Fibroblast of skin of left quadriceps (primary cell): ENCODE results near the gene UBE2V1.
"Not testable (repeated sequence)": the region's sequence is repeated elsewhere in the genome, so short reads cannot be mapped to it uniquely, and the experiment has no call there.

Experiments used
- DNase-seq, 2 experiments: peaks; one replicate each; pipeline ENCODE4 v3.0.0-alpha.2; 2013; ENCODE audit warnings: low read depth in 2 of 2

Gene UBE2V1

DNA sequence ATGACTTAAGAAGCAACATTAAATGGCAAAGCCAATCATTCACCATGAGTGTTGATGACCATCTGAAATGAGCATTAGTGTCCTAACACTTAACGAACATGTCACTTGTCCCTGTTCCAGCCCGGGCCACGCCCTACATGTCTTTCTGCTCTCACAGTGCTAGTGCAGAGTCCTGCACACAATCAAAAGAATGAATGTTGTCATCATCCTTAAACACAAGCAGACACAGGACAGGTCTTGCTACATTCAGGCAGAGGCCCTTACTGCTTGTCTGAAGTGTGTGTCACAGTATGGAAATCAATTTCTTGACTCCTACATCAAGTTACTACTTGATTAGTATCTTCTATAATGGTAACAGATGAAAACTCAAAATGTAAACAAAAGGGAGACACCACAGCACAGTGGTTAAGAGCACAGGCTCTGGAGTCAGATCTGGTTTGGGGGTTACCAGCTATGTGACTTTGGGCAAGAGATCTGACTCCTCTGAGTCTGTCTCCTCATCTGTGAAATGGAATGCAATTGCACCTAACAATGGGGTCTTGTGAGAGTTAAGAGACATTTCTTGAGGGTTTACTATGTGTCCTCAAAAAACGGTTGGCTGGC lies 17.4 kb downstream of the UBE2V1 start:
- no peak for DNase-seq

DNA sequence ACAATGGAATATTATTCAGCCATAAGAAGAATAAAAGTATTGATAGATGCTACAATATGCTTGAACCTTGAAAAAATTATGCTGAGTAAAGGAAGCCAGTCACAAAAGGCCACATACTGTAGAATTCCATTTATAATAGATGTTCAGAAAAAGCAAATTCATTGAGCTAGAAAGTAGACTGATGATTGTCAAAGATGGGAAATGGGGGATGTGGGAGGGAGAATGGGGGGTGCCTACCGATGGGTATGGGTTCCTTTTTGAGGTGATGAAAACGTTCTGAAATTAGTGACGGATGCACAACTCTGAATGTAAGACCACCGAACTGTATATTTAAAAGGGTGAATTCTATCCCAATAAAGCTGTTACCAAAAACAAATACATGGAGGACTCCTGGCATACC lies 18.4 kb downstream of the UBE2V1 start:
- DNase-seq = no peak

DNA sequence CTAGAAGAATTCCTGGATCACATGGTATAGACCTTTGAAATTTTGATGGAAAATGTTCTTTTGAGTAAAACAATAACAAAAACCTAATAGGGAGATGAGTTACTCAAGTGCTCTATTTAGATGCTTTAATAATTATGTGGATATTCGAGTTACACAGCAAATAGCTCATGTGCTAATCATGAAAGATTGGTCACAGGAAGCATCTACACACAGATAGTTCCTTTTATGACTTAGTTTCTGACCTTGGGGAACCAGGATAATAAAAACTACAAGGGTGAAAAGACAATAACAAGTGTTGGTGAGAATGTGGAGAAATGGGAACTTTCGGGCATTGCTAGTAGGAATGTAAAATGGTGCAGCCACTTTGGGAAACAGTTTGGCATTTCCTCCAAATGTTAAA lies 19.7 kb downstream of the UBE2V1 start:
- DNase-seq = no peak

DNA sequence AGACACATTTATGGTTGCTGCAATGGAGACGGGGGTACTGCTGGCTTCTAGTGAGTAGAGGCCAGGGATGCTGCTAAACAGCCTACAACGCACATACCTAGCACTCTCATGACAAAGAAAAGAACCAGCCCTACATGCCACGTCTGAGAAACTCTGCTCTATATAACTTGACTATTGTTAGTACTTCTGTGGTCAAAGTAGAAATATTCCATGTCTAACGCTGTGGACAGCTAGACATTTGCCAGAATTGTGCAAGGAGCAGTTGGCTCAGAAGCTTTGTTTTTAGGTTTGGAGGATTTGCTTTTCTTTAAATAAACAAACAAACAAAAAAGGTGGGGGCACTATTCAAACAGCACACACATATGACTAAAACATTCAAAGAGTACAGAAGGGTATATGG lies 20.5 kb downstream of the UBE2V1 start:
- no peak for DNase-seq

DNA sequence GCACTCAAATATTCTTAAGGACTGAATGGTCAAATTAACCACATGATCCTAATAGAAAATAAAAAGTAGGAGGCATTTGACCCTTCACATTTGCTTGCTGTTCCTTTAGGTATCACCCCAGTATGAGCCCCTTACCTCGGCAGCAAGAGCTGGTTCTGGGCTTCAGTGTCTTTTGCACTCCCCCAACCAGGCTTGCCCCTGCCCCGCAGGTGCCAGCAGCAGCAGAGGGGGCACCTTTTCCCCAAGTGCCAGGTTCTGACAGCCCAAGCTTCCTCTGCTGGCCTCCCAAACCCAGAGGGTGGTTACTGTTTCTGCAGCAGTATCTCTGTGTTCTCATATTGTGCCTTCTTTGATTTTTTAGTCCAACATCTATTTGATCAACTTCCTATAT lies 23.2 kb downstream of the UBE2V1 start:
- DNase-seq = no peak

DNA sequence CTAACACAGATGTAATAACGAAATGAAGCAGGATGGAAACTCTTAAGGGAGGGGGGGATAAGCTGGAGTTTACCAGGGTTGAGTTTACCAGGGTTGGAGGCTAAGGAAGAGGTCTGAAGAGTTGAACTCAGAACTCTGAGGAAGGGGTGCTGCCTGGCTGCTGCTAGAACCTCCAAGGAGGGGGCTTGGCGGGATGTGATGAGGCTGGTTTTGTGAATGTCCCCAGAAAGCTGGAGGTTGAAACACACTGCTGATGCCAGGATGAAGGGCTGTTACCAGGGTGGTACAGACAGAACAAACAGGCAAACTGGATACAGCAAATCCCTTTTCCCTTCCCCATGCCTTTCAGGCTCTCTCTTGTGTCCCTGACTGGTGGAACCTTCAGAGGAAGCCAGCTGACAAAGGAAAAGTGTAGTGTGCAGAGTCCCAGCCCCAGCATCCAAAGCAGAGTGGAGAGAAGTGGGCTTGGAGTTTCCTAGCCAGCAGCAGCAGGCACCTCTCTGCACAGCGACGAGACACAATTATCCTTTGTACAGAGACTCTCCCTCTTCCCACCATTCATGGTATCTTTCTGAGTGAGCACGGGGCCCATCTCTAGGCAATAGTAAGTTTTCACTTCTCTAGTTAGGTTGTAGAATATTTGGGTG lies 23.7 kb downstream of the UBE2V1 start:
- DNase-seq = no peak

DNA sequence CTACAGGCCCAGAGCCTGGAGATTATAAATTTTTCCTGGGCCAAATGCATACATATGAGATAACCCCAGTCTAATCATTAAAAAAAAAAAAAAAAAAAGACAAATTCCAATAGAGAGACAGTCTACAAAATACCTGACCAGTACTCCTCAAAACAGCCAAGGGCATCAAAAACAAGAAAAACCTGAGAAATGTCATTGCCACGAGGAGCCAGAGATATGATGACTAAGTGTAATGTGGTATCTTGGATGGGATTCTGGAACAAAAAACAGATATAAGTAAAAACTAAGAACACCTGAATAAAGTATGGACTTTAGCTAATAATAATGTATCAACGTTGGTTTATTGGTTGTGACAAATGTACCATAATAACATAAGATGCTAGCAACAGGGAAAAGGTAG lies 24.9 kb downstream of the UBE2V1 start:
- DNase-seq = no peak

DNA sequence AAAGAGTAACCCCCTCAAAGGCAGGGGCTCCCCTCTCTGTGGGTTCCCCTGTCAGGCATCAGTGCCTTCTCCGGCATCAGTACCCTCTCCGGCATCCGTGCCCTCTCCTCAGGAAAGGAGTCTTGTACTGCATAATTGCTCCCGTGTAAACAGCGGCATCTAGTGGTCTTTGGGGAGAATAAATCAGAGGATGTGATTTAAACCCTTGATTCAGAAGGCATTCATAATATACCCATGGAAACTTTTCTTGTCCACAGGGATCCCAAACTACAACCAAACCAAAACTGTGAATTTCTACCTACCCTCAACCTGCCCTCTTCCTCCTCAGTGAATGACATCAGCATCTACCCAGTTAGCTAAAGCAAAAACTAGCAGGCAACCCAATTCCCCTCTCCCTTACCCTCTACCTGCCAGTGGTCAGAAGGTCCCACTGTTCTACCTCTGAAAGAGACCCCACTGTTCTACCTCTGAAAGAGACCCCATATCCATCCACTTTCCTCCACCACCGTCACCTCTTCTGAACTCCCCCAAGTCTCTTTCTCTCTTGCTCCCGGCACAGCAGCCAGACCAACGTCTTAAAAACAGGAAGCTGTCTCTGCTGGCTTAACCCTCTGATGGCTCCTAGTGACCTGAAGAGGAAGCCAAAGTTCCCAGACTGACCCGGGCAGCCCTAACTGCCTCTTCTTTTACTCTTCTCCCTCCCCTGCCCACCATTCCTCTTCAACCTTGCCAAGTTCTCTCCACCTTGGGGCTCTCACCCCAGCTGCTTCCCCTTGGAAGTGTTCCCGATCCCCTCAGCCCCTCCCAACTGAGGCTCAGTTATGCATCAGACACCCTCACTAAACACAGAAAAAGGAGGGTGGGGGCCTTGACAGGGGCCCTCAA lies 27.2 kb downstream of the UBE2V1 start:
- DNase-seq = peak; percentile 39 to 44

DNA sequence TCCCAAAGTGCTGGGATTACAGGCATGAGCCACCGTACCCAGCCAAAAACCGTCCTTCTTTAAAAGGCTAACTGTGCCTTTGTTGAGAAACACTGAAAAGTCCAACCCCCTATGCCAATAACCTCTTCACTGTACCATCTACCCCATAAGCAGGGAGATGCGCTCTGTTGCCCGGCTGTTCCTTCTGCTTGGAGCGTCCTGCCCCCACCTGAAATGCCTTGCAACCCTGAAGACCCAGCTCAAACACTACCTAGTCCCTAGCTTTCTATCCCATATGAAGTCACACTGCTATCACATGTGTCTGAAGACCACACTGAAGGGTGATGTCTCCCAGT lies 27.8 kb downstream of the UBE2V1 start:
- no peak for DNase-seq

DNA sequence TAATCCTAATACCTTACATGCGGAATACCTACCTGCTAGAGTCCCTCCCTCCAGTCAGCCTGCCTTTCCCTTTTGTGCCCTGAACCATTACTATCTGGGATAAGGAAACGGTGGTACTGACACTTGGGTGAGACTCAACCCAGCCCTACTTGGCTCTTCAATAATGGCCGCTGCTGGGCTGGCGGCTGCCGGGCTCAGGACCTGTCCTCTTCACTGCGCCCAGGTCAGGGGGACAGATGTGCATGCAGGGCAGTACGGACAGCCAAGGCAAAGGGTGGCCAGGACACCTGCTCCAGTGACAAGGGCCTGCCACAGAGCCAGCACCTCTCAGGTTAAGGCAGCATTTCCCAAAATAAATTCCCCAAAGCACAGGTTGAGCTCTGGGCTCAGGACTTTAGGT lies 29.9 kb downstream of the UBE2V1 start:
- no peak for DNase-seq

DNA sequence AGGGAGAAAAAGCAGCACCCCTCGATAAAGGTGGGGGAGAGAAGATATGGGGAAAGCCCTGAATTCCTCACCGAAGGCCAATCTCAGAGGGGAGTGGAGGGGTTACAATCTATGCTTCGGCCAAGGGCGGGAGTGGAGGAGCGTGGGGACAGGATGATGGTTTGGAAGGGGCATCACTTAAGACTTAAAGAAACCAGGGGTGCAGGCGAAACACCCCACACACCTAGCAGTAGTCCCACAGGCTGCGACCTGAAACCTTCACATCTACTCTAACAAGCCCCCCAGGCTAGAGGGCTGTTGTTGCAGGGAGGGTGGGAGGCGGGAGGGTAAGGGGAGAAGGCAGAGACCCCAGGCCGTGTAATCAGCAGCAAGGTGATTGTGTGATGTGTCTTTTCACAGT lies 30.9 kb downstream of the UBE2V1 start:
- not testable (repeated sequence) for DNase-seq

DNA sequence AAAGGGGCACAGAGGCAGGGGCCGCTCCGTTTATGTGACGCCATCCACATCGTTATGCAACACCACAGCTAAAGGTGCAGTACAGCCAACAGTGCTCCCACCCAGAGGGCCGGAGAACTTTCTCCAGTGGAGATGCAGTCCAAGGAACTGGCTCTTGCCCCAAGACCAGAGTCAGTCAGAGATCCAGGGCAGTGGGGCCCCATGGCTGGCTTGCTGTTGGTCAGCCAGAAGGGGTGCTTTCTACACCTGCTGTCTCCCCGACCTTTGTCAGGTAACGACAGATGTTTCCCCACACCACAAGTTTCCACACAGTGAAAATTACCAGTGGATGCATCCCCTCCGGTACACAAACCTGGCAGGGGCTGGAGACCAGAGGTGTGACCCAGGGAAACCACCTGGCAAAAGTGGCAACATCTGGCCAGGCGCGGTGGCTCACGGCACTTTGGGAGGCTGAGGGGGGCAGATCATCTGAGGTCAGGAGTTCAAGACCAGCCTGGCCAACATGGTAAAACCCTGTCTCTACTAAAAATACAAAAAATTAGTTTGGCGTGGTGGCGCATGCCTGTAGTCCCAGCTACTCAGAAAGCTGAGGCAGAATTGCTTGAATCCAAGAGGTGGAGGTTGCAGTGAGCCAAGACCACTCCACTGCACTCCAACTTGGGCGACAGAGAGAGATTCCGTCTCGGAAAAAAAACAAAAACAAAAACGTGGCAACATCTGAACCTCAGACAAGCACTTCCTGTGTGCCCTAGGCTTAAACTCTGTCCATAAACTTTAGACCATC lies 34.9 kb downstream of the UBE2V1 start:
- DNase-seq = no peak

DNA sequence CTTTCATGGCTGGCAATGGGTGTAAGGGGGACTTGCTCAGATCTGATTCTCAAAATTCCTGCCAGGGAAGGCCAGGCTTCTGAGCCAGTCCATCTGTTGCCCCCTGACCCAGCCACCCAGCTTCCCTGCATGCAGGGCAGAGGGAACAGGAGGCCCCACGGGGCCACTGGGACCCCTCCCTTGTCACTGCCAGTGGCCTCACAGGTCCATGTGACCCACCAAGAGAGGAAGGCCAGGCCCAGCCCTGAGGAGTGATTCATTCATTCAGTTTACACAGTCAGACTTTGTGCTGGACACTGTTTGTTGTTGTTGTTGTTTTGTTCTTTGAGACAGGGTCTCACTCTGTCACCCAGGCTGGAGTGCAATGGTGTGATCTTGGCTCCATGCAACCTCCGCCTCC lies 39.5 kb downstream of the UBE2V1 start:
- DNase-seq = no peak

DNA sequence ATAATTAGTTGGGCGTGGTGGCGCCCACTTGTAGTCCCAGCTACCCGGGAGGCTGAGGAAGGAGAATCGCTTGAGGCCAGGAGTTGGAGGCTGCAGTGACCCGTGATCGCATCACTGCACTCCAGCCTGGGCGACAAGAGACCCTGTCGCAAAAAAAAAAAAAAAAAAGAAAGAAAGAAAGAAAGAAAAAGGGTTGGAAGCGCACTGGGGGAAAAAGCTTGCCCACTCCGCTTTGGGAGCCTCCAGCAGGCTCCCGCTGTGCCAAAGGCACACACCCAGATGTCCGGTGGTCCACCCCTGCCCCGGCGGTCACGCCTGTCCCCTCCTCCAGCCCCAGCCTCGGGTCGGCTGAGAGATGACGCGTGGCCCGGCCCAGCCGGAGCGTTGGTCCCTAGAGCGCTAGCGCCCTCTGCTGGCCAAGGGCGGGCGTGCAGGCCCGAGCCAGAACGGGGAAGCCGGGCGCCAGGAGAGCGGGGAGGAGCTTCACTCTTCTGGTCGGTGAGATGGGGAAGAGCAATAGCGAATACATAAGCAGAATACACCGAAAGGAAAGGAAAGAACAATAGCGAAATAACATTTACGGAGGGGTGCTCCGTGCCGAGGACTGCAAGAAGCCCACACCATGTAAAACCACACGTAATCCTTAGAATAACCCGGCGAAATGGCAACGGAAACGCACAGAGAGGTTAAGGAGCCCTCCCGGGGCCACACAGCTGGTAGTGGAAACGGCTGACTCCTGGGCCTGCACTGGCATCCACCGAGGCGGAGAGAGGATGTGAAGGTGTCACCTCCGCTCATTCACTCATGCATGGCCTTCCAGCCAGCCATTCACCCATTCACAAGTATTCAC lies 41.7 kb downstream of the UBE2V1 start:
- DNase-seq = peak; percentile 48 to 53

DNA sequence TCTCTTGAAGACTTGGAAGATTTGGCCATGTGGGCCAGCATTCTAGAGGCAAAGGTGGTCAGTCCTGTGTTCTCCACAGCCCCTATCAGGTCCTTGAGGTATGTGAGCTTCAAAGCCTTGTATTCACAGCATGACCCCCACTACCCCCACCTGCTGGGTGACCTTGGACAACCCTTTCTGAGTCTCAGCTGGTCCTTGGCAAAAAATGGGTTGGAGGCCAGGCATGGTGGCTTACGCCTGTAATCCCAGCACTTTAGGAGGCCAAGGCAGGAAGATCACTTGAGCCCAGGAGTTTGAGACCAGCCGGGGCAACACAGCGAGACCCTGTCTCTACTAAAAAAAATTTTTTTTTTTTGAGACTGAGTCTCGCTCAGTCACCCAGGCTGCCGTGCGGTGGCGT lies 42.6 kb downstream of the UBE2V1 start:
- no peak for DNase-seq

DNA sequence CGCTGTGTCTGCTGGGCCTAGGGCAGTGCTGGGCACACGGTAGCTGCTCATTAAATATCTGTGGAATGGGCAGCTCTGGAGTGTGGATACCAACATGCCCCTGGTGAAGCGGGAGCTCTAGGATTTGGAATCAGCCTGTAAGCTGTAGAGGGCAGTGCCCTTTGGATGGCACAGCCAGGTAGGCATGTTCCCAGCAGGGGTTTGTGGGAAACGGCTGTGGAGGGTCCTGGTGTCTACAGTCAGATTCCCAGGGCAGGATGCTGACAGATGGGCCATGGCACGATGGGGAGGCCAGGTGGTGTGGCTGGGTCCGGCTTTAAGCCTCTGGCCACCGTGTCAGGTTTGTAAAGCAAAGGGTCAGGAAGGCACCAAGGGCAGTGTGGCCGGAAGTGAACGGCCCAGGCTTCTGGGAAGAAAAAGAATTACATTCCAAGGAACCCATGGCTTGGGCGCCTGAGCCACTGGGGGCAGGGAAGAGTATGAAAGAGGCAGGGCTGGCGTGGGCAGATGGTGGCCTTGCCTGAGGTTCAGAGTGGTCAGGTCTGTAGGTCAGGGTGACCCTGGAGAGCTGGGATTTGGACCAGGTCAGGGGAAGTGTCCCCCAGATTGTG lies 44.8 kb downstream of the UBE2V1 start:
- no peak for DNase-seq

DNA sequence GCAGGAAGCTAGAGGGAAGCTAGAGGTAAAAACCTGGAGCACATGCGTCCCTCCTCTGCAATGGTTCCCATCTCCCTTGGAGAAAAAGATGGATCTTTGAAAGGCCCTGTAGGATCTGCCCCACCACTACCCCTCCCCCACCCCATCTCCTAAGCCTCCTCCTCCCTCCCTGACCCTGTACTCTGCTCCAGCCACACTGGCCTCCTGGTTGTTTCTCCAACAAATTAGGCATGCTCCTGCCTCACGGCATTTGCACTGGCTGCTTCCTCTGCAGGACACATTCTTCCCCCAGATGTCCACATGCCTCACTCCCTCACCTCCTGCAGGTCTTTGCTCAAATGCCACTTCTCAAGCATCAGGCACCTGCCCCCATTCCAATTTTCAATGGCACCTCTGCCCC lies 45.5 kb downstream of the UBE2V1 start:
- no peak for DNase-seq

DNA sequence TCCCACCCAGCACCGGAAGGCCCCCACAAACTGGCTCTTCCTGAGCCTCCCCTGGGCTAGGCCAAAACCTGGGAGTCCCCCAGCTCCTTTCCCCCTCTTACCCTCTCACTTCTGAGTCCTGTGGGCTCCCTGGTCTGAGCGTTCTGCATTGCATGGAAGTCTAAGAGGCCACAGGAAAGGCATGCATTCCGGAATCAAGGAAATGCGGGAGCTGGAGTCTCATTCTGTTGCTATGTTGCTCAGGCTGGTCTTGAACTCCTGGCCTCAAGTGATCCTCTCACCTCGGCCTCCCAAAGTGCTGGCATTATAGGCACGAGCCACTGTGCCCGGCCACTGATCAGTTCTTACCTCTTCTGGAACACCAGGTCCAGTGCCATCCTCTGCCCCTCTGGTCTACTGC lies 45.9 kb downstream of the UBE2V1 start:
- no peak for DNase-seq

DNA sequence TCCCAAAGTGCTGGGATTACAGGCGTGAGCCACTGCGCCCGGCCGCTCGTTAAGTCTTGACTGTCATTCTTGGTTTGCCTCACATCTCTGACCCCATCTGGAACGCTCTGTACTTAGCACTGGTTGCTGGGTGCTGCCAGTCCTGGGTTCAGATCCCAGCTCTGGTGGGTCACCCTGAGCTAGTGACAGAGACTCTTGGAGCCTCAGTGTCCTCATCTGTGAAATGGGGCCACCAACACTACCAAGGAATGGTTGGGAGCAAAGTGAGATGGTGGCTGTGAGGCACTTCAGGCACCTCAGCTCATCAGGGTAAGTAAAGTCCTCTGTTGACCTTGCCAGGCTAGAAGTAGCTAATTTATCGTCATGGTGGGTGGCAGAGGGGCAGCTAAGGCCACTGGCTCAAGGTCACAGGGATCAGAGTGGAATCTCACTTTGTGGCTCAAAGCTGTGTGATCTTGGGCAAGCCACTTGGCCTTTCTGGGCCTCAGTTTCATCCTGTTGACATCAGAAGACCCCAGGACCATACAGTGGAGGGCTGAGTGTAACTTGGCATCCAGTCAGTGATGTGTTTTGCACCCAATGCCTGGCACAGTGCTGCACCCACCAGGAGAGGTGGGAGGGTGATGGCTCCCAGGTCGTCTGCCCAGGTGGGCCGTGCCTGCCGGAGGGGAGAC lies 46.7 kb downstream of the UBE2V1 start:
- no peak for DNase-seq

DNA sequence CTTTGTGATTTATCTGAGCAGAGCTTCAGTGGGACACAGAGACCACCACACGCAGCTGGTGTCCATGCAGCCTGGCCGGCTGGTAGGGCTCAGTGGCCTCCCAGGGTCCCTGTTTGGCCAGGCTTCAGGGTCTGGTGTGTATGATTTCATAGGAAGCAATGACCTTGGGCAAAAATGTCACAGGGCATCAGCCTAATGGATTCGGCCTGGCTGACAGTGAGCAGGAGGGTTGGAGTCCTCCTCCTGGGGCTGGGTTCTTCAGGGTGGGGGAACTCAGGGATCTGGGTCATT lies 47.7 kb downstream of the UBE2V1 start:
- no peak for DNase-seq

DNA sequence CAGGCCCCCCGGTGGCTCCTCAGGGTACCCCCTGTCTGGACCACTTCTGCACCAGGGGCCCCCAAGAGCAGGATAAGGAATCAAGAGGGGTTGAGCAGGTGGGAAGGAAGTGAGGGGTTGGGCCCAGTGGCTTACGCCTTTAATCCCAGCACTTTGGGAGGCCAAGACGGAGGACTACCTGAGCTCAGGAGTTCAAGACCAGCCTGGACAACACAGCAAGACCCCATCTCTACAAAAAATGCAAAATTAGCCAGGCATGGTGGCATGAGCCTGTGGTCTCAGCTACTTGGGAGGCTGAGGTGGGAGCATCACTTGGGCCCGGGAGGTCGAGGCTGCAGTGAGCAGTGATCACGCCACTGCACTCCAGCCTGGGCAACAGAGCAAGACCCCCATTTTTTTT lies 49.2 kb downstream of the UBE2V1 start:
- DNase-seq = not testable (repeated sequence)
